ENCODE measurements around the gene SLC9A8. TPM values are rescaled to one million over a fixed set of nuclear protein-coding genes. Genes with fewer than 3 reads are reported as not detected.
A peak's percentile ranks its signal among the peaks of the same experiment; 100 is the strongest.

Gene SLC9A8
- polyA plus RNA-seq, 4 donors: 3.5 to 11.8 (median 6.1) TPM

DNA sequence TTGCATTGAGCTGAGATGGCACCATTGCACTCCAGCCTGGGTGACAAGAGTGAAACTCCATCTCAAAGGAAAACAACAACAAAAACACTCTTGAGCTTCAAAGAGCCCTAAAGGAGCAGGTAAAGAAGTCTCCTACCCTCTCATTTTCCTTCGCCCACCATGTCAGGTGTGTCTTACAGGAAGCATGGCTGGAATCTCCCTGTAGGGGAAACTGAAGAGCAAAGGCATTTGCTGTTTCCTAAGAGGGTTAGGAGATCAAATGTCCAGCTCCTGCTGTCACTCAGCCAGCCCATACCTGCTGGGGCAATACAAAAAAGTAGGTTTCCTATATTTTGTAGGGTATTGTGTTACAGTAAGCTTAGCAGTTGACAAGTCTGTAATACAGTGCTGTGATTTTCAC is 59.4 kb downstream of the SLC9A8 start:
- Histone ChIP-seq H3K4me3 (ENCODE audit: low read depth in 1 of 3, low read length in 3 of 3) (no peak overlapping the region), H3K27ac (ENCODE audit: low read depth in 1 of 3, low read length in 2 of 3) (no peak overlapping the region), H3K4me1 (ENCODE audit: control insufficient read depth in 3 of 3, insufficient read depth in 2 of 3, low read depth in 1 of 3, low read length in 2 of 3) (no peaks in the 10 kb centered on the region), H3K36me3 (ENCODE audit: control insufficient read depth in 3 of 3, insufficient read depth in 2 of 3, low read depth in 1 of 3, low read length in 3 of 3) (peaks cover 0 to 46% (median 5%) of the 10 kb centered on the region in 3 donors), H3K9me3 (ENCODE audit: control insufficient read depth in 2 of 2, insufficient read depth in 1 of 2, low read depth in 1 of 2, low read length in 1 of 2) (no peaks in the 10 kb centered on the region), H3K27me3 (ENCODE audit: control insufficient read depth in 3 of 3, insufficient read depth in 3 of 3, low read length in 3 of 3) (no peaks in the 10 kb centered on the region)
- no peak for FAIRE-seq
- 88 to 100% (median 96%) methylated on average over 1 of the region's 1 CpG for WGBS, 3 donors
- DNase-seq: no peak

- H3K36me3 ChIP-seq (ENCODE audit: control insufficient read depth in 3 of 3, insufficient read depth in 2 of 3, low read depth in 1 of 3, low read length in 3 of 3): peaks cover 1 to 54% (median 5%) of the 10 kb centered on the region in 3 donors
- FAIRE-seq: no peak
- no peak overlapping the region for H3K27ac ChIP-seq (ENCODE audit: low read depth in 1 of 3, low read length in 2 of 3)
Measured at GRCh38 chr20:49874696-49875095, 62.1 kb downstream of the SLC9A8 start.

DNA sequence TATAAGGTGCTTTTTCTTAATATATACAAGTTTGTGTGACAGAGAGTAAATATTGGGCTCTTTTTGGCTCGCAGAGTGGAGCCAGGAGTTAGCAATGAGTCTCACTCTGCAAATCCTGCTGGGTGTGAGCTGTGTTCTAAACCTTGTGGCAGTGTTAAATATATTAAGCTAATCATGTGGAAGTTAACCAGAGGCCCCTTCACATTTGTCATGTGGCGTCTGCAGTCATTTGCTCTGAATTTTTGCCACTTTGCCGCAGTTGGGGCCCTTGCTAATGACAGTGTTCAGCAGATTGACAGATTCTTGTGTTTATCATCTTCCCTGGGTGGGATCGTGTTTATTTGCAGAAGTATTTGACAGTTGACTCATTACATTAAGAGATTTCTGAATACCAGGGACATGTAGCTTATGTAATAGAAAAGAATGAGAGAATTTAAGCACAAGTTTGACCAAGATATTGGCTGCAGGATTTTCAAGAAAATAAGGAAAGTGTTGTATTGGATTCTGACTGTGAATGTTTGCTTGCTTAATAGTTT is 64.8 kb downstream of the SLC9A8 start:
- Histone ChIP-seq H3K4me3 (ENCODE audit: low read depth in 1 of 3, low read length in 3 of 3) (no peak overlapping the region), H3K4me1 (ENCODE audit: control insufficient read depth in 3 of 3, insufficient read depth in 2 of 3, low read depth in 1 of 3, low read length in 2 of 3) (no peaks in the 10 kb centered on the region), H3K27ac (ENCODE audit: low read depth in 1 of 3, low read length in 2 of 3) (no peak overlapping the region), H3K36me3 (ENCODE audit: control insufficient read depth in 3 of 3, insufficient read depth in 2 of 3, low read depth in 1 of 3, low read length in 3 of 3) (peaks cover 7 to 60% (median 8%) of the 10 kb centered on the region in 3 donors), H3K27me3 (ENCODE audit: control insufficient read depth in 3 of 3, insufficient read depth in 3 of 3, low read length in 3 of 3) (no peaks in the 10 kb centered on the region), H3K9me3 (ENCODE audit: control insufficient read depth in 2 of 2, insufficient read depth in 1 of 2, low read depth in 1 of 2, low read length in 1 of 2) (no peaks in the 10 kb centered on the region)
- FAIRE-seq (no peak), DNase-seq (no peak)
- WGBS, 3 donors: 80 to 88% (median 87%) methylated on average over 4 of the region's 4 CpGs

More at GRCh38 chr20:49874696-49875095, 62.1 kb downstream of the SLC9A8 start:
- no peaks in the 10 kb centered on the region for H3K4me1 ChIP-seq (ENCODE audit: control insufficient read depth in 3 of 3, insufficient read depth in 2 of 3, low read depth in 1 of 3, low read length in 2 of 3)
- H3K27me3 ChIP-seq (ENCODE audit: control insufficient read depth in 3 of 3, insufficient read depth in 3 of 3, low read length in 3 of 3): no peaks in the 10 kb centered on the region
- 85 to 90% (median 86%) methylated on average over 6 of the region's 6 CpGs for WGBS, 3 donors
- peak in 1 of 2 donors; percentile 14 for DNase-seq
- H3K4me3 ChIP-seq (ENCODE audit: low read depth in 1 of 3, low read length in 3 of 3): no peak overlapping the region
- no peaks in the 10 kb centered on the region for H3K9me3 ChIP-seq (ENCODE audit: control insufficient read depth in 2 of 2, insufficient read depth in 1 of 2, low read depth in 1 of 2, low read length in 1 of 2)

- no peaks in the 10 kb centered on the region for H3K27me3 ChIP-seq (ENCODE audit: control insufficient read depth in 3 of 3, insufficient read depth in 3 of 3, low read length in 3 of 3)
- no peaks in the 10 kb centered on the region for H3K4me1 ChIP-seq (ENCODE audit: control insufficient read depth in 3 of 3, insufficient read depth in 2 of 3, low read depth in 1 of 3, low read length in 2 of 3)
- no peaks in the 10 kb centered on the region for H3K9me3 ChIP-seq (ENCODE audit: control insufficient read depth in 2 of 2, insufficient read depth in 1 of 2, low read depth in 1 of 2, low read length in 1 of 2)
- 94 to 97% (median 95%) methylated on average over 1 of the region's 1 CpG for WGBS, 3 donors
- H3K27ac ChIP-seq (ENCODE audit: low read depth in 1 of 3, low read length in 2 of 3): no peak overlapping the region
- H3K4me3 ChIP-seq (ENCODE audit: low read depth in 1 of 3, low read length in 3 of 3): no peak overlapping the region
- DNase-seq (no peak), FAIRE-seq (no peak)
- H3K36me3 ChIP-seq (ENCODE audit: control insufficient read depth in 3 of 3, insufficient read depth in 2 of 3, low read depth in 1 of 3, low read length in 3 of 3): peaks cover 8 to 67% (median 10%) of the 10 kb centered on the region in 3 donors
Measured at GRCh38 chr20:49878977-49879376, 66.3 kb downstream of the SLC9A8 start.

DNA sequence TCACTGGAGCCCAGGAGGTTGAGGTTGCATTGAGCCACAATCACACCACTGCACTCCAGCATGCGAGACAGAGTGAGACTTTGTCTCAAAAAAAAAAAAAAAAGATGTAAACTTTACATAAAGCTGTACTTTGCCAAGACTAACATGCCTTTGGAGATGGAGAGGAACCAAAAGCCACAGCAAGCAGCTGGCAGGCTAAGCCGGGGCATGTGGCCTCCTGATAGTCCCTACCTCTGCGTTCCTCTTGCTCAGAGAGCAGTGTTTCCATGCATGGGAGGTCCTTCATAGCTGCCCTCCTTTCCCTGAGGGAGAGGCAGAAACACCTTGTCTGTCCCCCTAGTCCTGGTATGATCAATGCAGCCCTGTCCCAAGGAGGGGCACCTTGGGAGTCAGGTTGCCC is 67.5 kb downstream of the SLC9A8 start:
- H3K36me3 ChIP-seq (ENCODE audit: control insufficient read depth in 3 of 3, insufficient read depth in 2 of 3, low read depth in 1 of 3, low read length in 3 of 3): peaks cover 8 to 72% (median 10%) of the 10 kb centered on the region in 3 donors
- no peak for DNase-seq
- 65 to 79% (median 66%) methylated on average over 3 of the region's 3 CpGs for WGBS, 3 donors

GRCh38 chr20:49880724-49881445 is 68.3 kb downstream of the SLC9A8 start:
- Histone ChIP-seq H3K27me3 (ENCODE audit: control insufficient read depth in 3 of 3, insufficient read depth in 3 of 3, low read length in 3 of 3) (no peaks in the 10 kb centered on the region), H3K4me3 (ENCODE audit: low read depth in 1 of 3, low read length in 3 of 3) (no peak overlapping the region), H3K36me3 (ENCODE audit: control insufficient read depth in 3 of 3, insufficient read depth in 2 of 3, low read depth in 1 of 3, low read length in 3 of 3) (peaks cover 10 to 74% (median 15%) of the 10 kb centered on the region in 3 donors), H3K9me3 (ENCODE audit: control insufficient read depth in 2 of 2, insufficient read depth in 1 of 2, low read depth in 1 of 2, low read length in 1 of 2) (no peaks in the 10 kb centered on the region), H3K27ac (ENCODE audit: low read depth in 1 of 3, low read length in 2 of 3) (no peak overlapping the region), H3K4me1 (ENCODE audit: control insufficient read depth in 3 of 3, insufficient read depth in 2 of 3, low read depth in 1 of 3, low read length in 2 of 3) (no peaks in the 10 kb centered on the region)
- DNase-seq (no peak), FAIRE-seq (no peak)
- 88 to 91% (median 90%) methylated on average over 15 of the region's 15 CpGs for WGBS, 3 donors

More for the DNA sequence above, 67.5 kb downstream of the SLC9A8 start:
- no peaks in the 10 kb centered on the region for H3K9me3 ChIP-seq (ENCODE audit: control insufficient read depth in 2 of 2, insufficient read depth in 1 of 2, low read depth in 1 of 2, low read length in 1 of 2)
- no peaks in the 10 kb centered on the region for H3K27me3 ChIP-seq (ENCODE audit: control insufficient read depth in 3 of 3, insufficient read depth in 3 of 3, low read length in 3 of 3)
- H3K27ac ChIP-seq (ENCODE audit: low read depth in 1 of 3, low read length in 2 of 3): no peak overlapping the region
- FAIRE-seq: no peak
- no peak overlapping the region for H3K4me3 ChIP-seq (ENCODE audit: low read depth in 1 of 3, low read length in 3 of 3)
- no peaks in the 10 kb centered on the region for H3K4me1 ChIP-seq (ENCODE audit: control insufficient read depth in 3 of 3, insufficient read depth in 2 of 3, low read depth in 1 of 3, low read length in 2 of 3)

DNA sequence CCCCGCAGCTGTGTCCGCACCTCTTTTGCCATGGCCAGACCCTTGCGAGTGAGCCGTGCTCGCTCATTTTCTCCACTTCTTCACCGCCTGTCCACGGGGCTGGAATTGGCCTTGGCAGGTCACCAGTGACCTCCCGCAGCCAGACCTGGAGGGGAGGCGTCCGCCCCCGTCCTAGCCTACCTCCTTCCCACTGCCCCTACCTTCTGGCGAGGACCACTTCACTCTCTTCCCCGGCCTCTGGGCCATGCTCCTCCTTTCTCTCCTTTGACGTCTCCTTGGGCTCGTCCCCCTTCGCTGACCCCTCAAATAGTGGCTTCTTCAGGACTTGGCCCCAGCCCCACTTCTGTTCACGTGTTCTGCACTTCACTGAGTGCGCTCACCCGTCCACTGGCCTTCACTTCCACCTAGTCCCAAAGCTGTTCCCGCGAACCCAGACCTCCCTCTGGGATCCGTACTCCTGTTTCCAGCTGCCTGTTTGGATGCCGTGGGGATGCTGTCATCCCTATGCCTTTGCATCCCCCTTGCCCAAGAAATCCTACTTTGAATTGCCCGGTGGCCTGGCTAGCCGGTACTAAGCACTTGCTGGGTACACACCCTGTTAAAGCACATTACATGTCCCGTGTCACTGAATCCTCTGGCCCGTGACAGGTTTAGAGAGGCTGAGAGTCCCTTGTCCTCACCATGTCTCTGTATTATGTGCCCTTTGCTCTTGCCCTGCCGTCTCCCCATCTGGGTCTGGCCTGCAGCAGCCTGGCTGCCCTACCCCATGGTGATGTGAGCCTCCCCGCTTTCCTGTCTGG is 69.7 kb downstream of the SLC9A8 start:
- H3K4me1 ChIP-seq (ENCODE audit: control insufficient read depth in 3 of 3, insufficient read depth in 2 of 3, low read depth in 1 of 3, low read length in 2 of 3): no peaks in the 10 kb centered on the region
- H3K27ac ChIP-seq (ENCODE audit: low read depth in 1 of 3, low read length in 2 of 3): no peak overlapping the region
- no peak overlapping the region for H3K4me3 ChIP-seq (ENCODE audit: low read depth in 1 of 3, low read length in 3 of 3)
- no peaks in the 10 kb centered on the region for H3K27me3 ChIP-seq (ENCODE audit: control insufficient read depth in 3 of 3, insufficient read depth in 3 of 3, low read length in 3 of 3)
- H3K9me3 ChIP-seq (ENCODE audit: control insufficient read depth in 2 of 2, insufficient read depth in 1 of 2, low read depth in 1 of 2, low read length in 1 of 2): no peaks in the 10 kb centered on the region
- WGBS, 3 donors: 90 to 94% (median 91%) methylated on average over 27 to 29 of the region's 29 CpGs
- peaks cover 7 to 81% (median 15%) of the 10 kb centered on the region in 3 donors for H3K36me3 ChIP-seq (ENCODE audit: control insufficient read depth in 3 of 3, insufficient read depth in 2 of 3, low read depth in 1 of 3, low read length in 3 of 3)
- DNase-seq: no peak
- no peak for FAIRE-seq

GRCh38 chr20:49883246-49883802 is 70.7 kb downstream of the SLC9A8 start:
- Histone ChIP-seq H3K27ac (ENCODE audit: low read depth in 1 of 3, low read length in 2 of 3) (no peak overlapping the region), H3K9me3 (ENCODE audit: control insufficient read depth in 2 of 2, insufficient read depth in 1 of 2, low read depth in 1 of 2, low read length in 1 of 2) (no peaks in the 10 kb centered on the region), H3K4me1 (ENCODE audit: control insufficient read depth in 3 of 3, insufficient read depth in 2 of 3, low read depth in 1 of 3, low read length in 2 of 3) (no peaks in the 10 kb centered on the region), H3K27me3 (ENCODE audit: control insufficient read depth in 3 of 3, insufficient read depth in 3 of 3, low read length in 3 of 3) (no peaks in the 10 kb centered on the region), H3K36me3 (ENCODE audit: control insufficient read depth in 3 of 3, insufficient read depth in 2 of 3, low read depth in 1 of 3, low read length in 3 of 3) (peaks cover 10 to 89% (median 15%) of the 10 kb centered on the region in 3 donors), H3K4me3 (ENCODE audit: low read depth in 1 of 3, low read length in 3 of 3) (no peak overlapping the region)
- DNase-seq (no peak), FAIRE-seq (no peak)
- WGBS, 3 donors: 94 to 96% (median 96%) methylated on average over 10 of the region's 10 CpGs
